Measurements from ENCODE around the gene MCU.
"Not testable (repeated sequence)": the region's sequence is repeated elsewhere in the genome, so short reads cannot be mapped to it uniquely, and the experiment has no call there.

The MCU gene

GRCh38 chr10:72692994-72693781 is 1.2 kb downstream of the MCU start:
- peaks cover 8% of the 10 kb centered on the region for H3K4me1 ChIP-seq (ENCODE audit: insufficient read depth, low read length)
- H3K9ac ChIP-seq (ENCODE audit: low read depth, low read length): peak overlapping the region; percentile 94
- H3K9me3 ChIP-seq (ENCODE audit: control insufficient read depth, insufficient read depth, low read length): no peaks in the 10 kb centered on the region
- H3K36me3 ChIP-seq (ENCODE audit: insufficient read depth, low read length): no peaks in the 10 kb centered on the region

GRCh38 chr10:72694476-72695369 is 2.8 kb downstream of the MCU start:
- Histone ChIP-seq H3K36me3 (ENCODE audit: insufficient read depth, low read length) (no peaks in the 10 kb centered on the region), H3K9me3 (ENCODE audit: control insufficient read depth, insufficient read depth, low read length) (no peaks in the 10 kb centered on the region), H3K9ac (ENCODE audit: low read depth, low read length) (no peak overlapping the region)

GRCh38 chr10:72695496-72695895 is 3.6 kb downstream of the MCU start:
- H3K9ac ChIP-seq (ENCODE audit: low read depth, low read length): no peak overlapping the region
- H3K4me1 ChIP-seq (ENCODE audit: insufficient read depth, low read length): peaks cover 8% of the 10 kb centered on the region
- H3K36me3 ChIP-seq (ENCODE audit: insufficient read depth, low read length): no peaks in the 10 kb centered on the region
- H3K9me3 ChIP-seq (ENCODE audit: control insufficient read depth, insufficient read depth, low read length): no peaks in the 10 kb centered on the region

More at GRCh38 chr10:72694476-72695369, 2.8 kb downstream of the MCU start:
- peaks cover 8% of the 10 kb centered on the region for H3K4me1 ChIP-seq (ENCODE audit: insufficient read depth, low read length)

- H3K36me3 ChIP-seq (ENCODE audit: insufficient read depth, low read length): no peaks in the 10 kb centered on the region
- no peak overlapping the region for H3K9ac ChIP-seq (ENCODE audit: low read depth, low read length)
- peaks cover 8% of the 10 kb centered on the region for H3K4me1 ChIP-seq (ENCODE audit: insufficient read depth, low read length)
- H3K9me3 ChIP-seq (ENCODE audit: control insufficient read depth, insufficient read depth, low read length): no peaks in the 10 kb centered on the region
Measured at GRCh38 chr10:72697716-72698115, 5.8 kb downstream of the MCU start.

GRCh38 chr10:72702465-72702864 is 10.5 kb downstream of the MCU start:
- H3K36me3 ChIP-seq (ENCODE audit: insufficient read depth, low read length); H3K4me1 ChIP-seq (ENCODE audit: insufficient read depth, low read length); H3K9me3 ChIP-seq (ENCODE audit: control insufficient read depth, insufficient read depth, low read length); H3K9ac ChIP-seq (ENCODE audit: low read depth, low read length): not testable (repeated sequence)

GRCh38 chr10:72702868-72703581 is 11.1 kb downstream of the MCU start:
- H3K9me3 ChIP-seq (ENCODE audit: control insufficient read depth, insufficient read depth, low read length): no peaks in the 10 kb centered on the region
- H3K36me3 ChIP-seq (ENCODE audit: insufficient read depth, low read length): no peaks in the 10 kb centered on the region
- H3K4me1 ChIP-seq (ENCODE audit: insufficient read depth, low read length): no peaks in the 10 kb centered on the region; the same call in 1 of the 2 replicates
- H3K9ac ChIP-seq (ENCODE audit: low read depth, low read length): no peak overlapping the region

GRCh38 chr10:72704117-72704516 is 12.2 kb downstream of the MCU start:
- Histone ChIP-seq H3K9ac (ENCODE audit: low read depth, low read length) (no peak overlapping the region), H3K4me1 (ENCODE audit: insufficient read depth, low read length) (no peaks in the 10 kb centered on the region; the same call in 1 of the 2 replicates), H3K36me3 (ENCODE audit: insufficient read depth, low read length) (0 out of 2 replicates have a peak, but pooled peaks cover 2% of the 10 kb centered on the region), H3K9me3 (ENCODE audit: control insufficient read depth, insufficient read depth, low read length) (no peaks in the 10 kb centered on the region)

- peaks cover 5% of the 10 kb centered on the region; the same call in 1 of the 2 replicates for H3K4me1 ChIP-seq (ENCODE audit: insufficient read depth, low read length)
- H3K36me3 ChIP-seq (ENCODE audit: insufficient read depth, low read length): 0 out of 2 replicates have a peak, but pooled peaks cover 2% of the 10 kb centered on the region
- H3K9ac ChIP-seq (ENCODE audit: low read depth, low read length): no peak overlapping the region; the same call in 1 of the 2 replicates
- no peaks in the 10 kb centered on the region for H3K9me3 ChIP-seq (ENCODE audit: control insufficient read depth, insufficient read depth, low read length)
Measured at GRCh38 chr10:72709041-72709440, 17.1 kb downstream of the MCU start.

GRCh38 chr10:72712136-72712535 is 20.2 kb downstream of the MCU start:
- H3K4me1 ChIP-seq (ENCODE audit: insufficient read depth, low read length): 0 out of 2 replicates have a peak, but pooled peaks cover 5% of the 10 kb centered on the region
- no peak overlapping the region for H3K9ac ChIP-seq (ENCODE audit: low read depth, low read length)
- H3K9me3 ChIP-seq (ENCODE audit: control insufficient read depth, insufficient read depth, low read length): no peaks in the 10 kb centered on the region
- 0 out of 2 replicates have a peak, but pooled peaks cover 2% of the 10 kb centered on the region for H3K36me3 ChIP-seq (ENCODE audit: insufficient read depth, low read length)

- Histone ChIP-seq H3K4me1 (ENCODE audit: insufficient read depth, low read length) (peaks cover 22% of the 10 kb centered on the region), H3K9ac (ENCODE audit: low read depth, low read length) (no peak overlapping the region), H3K36me3 (ENCODE audit: insufficient read depth, low read length) (no peaks in the 10 kb centered on the region), H3K9me3 (ENCODE audit: control insufficient read depth, insufficient read depth, low read length) (no peaks in the 10 kb centered on the region)
Measured at GRCh38 chr10:72719941-72720592, 28.1 kb downstream of the MCU start.

GRCh38 chr10:72720814-72721660 is 29.1 kb downstream of the MCU start:
- Histone ChIP-seq H3K9me3 (ENCODE audit: control insufficient read depth, insufficient read depth, low read length) (no peaks in the 10 kb centered on the region), H3K36me3 (ENCODE audit: insufficient read depth, low read length) (no peaks in the 10 kb centered on the region), H3K4me1 (ENCODE audit: insufficient read depth, low read length) (peaks cover 22% of the 10 kb centered on the region), H3K9ac (ENCODE audit: low read depth, low read length) (no peak overlapping the region)

- no peaks in the 10 kb centered on the region for H3K36me3 ChIP-seq (ENCODE audit: insufficient read depth, low read length)
- no peaks in the 10 kb centered on the region for H3K9me3 ChIP-seq (ENCODE audit: control insufficient read depth, insufficient read depth, low read length)
- H3K4me1 ChIP-seq (ENCODE audit: insufficient read depth, low read length): no peaks in the 10 kb centered on the region
- H3K9ac ChIP-seq (ENCODE audit: low read depth, low read length): no peak overlapping the region
Measured at GRCh38 chr10:72727130-72727529, 35.2 kb downstream of the MCU start.

GRCh38 chr10:72728462-72728861 is 36.5 kb downstream of the MCU start:
- Histone ChIP-seq H3K4me1 (ENCODE audit: insufficient read depth, low read length) (no peaks in the 10 kb centered on the region), H3K9ac (ENCODE audit: low read depth, low read length) (no peak overlapping the region), H3K9me3 (ENCODE audit: control insufficient read depth, insufficient read depth, low read length) (no peaks in the 10 kb centered on the region), H3K36me3 (ENCODE audit: insufficient read depth, low read length) (no peaks in the 10 kb centered on the region)

Measured in ES-I3 (cell line).